ENCODE results near the gene LAMP2. TPM values are rescaled to one million over a fixed set of nuclear protein-coding genes. Genes with fewer than 3 reads are reported as not detected.
"Not testable (repeated sequence)": the region's sequence is repeated elsewhere in the genome, so short reads cannot be mapped to it uniquely, and the experiment has no call there.

Gene LAMP2
- 33.2 and 50.2 TPM in 2 replicates for total RNA-seq (2014; rRNA removed; shearing (Covaris generic))
- 66.8 and 84.0 TPM in 2 replicates for polyA plus RNA-seq (2015; cell fraction: cytosol; rRNA removed)
- polyA plus RNA-seq (2015; cell fraction: nucleus; rRNA removed): 133 and 159 TPM in 2 replicates

- DNase-seq (ENCODE audit: low read depth): peak; percentile 87
Measured at GRCh38 chrX:120468825-120469525, at the start of gene LAMP2. Gene LAMP2, minus strand, starts transcription at chrX:120469296. Its CDS starts 127 bp downstream, at chrX:120469169.

GRCh38 chrX:120517936-120518335, 48.8 kb upstream of the LAMP2 start:
- peak; percentile 43 for DNase-seq (ENCODE audit: low read depth)

GRCh38 chrX:120514236-120514635, 45.1 kb upstream of the LAMP2 start:
- peak; percentile 17 for DNase-seq (ENCODE audit: low read depth)

GRCh38 chrX:120512627-120513026, 43.5 kb upstream of the LAMP2 start:
- DNase-seq (ENCODE audit: low read depth): no peak

GRCh38 chrX:120512222-120512621, 43.1 kb upstream of the LAMP2 start:
- no peak for DNase-seq (ENCODE audit: low read depth)

GRCh38 chrX:120504569-120504968, 35.5 kb upstream of the LAMP2 start:
- no peak for DNase-seq (ENCODE audit: low read depth)

- no peak for DNase-seq (ENCODE audit: low read depth)
Measured at GRCh38 chrX:120499301-120500072, 30.4 kb upstream of the LAMP2 start.

- DNase-seq (ENCODE audit: low read depth): not testable (repeated sequence)
Measured at GRCh38 chrX:120490119-120490518, 21.0 kb upstream of the LAMP2 start.

GRCh38 chrX:120486786-120487185, 17.7 kb upstream of the LAMP2 start:
- DNase-seq (ENCODE audit: low read depth): no peak

- DNase-seq (ENCODE audit: low read depth): no peak
Measured at GRCh38 chrX:120485638-120486520, 16.8 kb upstream of the LAMP2 start.

- no peak for DNase-seq (ENCODE audit: low read depth)
Measured at GRCh38 chrX:120485315-120485637, 16.2 kb upstream of the LAMP2 start.

- DNase-seq (ENCODE audit: low read depth): no peak
Measured at GRCh38 chrX:120477453-120477852, 8.4 kb upstream of the LAMP2 start.

- DNase-seq (ENCODE audit: low read depth): no peak
Measured at GRCh38 chrX:120476714-120477113, 7.6 kb upstream of the LAMP2 start.

- DNase-seq (ENCODE audit: low read depth): not testable (repeated sequence)
Measured at GRCh38 chrX:120475447-120475846, 6.4 kb upstream of the LAMP2 start.

GRCh38 chrX:120474085-120474484, 5.0 kb upstream of the LAMP2 start:
- DNase-seq (ENCODE audit: low read depth): no peak

GRCh38 chrX:120469657-120470056, 561 bp upstream of the LAMP2 start:
- not testable (repeated sequence) for DNase-seq (ENCODE audit: low read depth)

GRCh38 chrX:120468479-120468824, 644 bp downstream of the LAMP2 start:
- no peak for DNase-seq (ENCODE audit: low read depth)

GRCh38 chrX:120468071-120468470, 1.0 kb downstream of the LAMP2 start:
- DNase-seq (ENCODE audit: low read depth): no peak

GRCh38 chrX:120464411-120464810, 4.7 kb downstream of the LAMP2 start:
- no peak for DNase-seq (ENCODE audit: low read depth)

GRCh38 chrX:120463241-120463640, 5.9 kb downstream of the LAMP2 start:
- DNase-seq (ENCODE audit: low read depth): no peak

GRCh38 chrX:120462370-120462769, 6.7 kb downstream of the LAMP2 start:
- no peak for DNase-seq (ENCODE audit: low read depth)

GRCh38 chrX:120459309-120459708, 9.8 kb downstream of the LAMP2 start:
- DNase-seq (ENCODE audit: low read depth): no peak

All from HT1080 (cell line).